ENCODE measurements around the gene FGF18.

The FGF18 gene

GRCh38 chr5:171477666-171478065, 58.2 kb downstream of the FGF18 start:
- TF ChIP-seq CTCF (IDR thresholded peaks at IDR 0.05; ENCODE audit: extremely low read depth, missing control alignments), result no peak
- DNase-seq (ENCODE audit: low spot score), result no peak

- no peak for TF ChIP-seq CTCF (IDR thresholded peaks at IDR 0.05; ENCODE audit: extremely low read depth, missing control alignments)
- DNase-seq (ENCODE audit: low spot score), result no peak
Observed at GRCh38 chr5:171478946-171479775, 59.7 kb downstream of the FGF18 start.

GRCh38 chr5:171479776-171480125, 60.3 kb downstream of the FGF18 start:
- no peak for TF ChIP-seq CTCF (IDR thresholded peaks at IDR 0.05; ENCODE audit: extremely low read depth, missing control alignments)
- no peak for DNase-seq (ENCODE audit: low spot score)

- TF ChIP-seq CTCF (IDR thresholded peaks at IDR 0.05; ENCODE audit: extremely low read depth, missing control alignments), result no peak
- DNase-seq (ENCODE audit: low spot score), result no peak
Observed at GRCh38 chr5:171480239-171480638, 60.8 kb downstream of the FGF18 start.

GRCh38 chr5:171481571-171482433, 62.4 kb downstream of the FGF18 start:
- no peak for DNase-seq (ENCODE audit: low spot score)
- TF ChIP-seq CTCF (IDR thresholded peaks at IDR 0.05; ENCODE audit: extremely low read depth, missing control alignments), result no peak

- TF ChIP-seq CTCF (IDR thresholded peaks at IDR 0.05; ENCODE audit: extremely low read depth, missing control alignments), result no peak
- no peak for DNase-seq (ENCODE audit: low spot score)
Observed at GRCh38 chr5:171482434-171482730, 62.9 kb downstream of the FGF18 start.

- DNase-seq (ENCODE audit: low spot score), result no peak
Observed at GRCh38 chr5:171483551-171484135, 64.2 kb downstream of the FGF18 start.

More at GRCh38 chr5:171483551-171484135, 64.2 kb downstream of the FGF18 start:
- no peak for TF ChIP-seq CTCF (IDR thresholded peaks at IDR 0.05; ENCODE audit: extremely low read depth, missing control alignments)
